Trophoblast cell (in vitro differentiated cells and primary cell): Measurements from ENCODE around the gene SYCN.
"Not testable (repeated sequence)": the region's sequence is repeated elsewhere in the genome, so short reads cannot be mapped to it uniquely, and the experiment has no call there.

Experiments used
- DNase-seq, 2 donors: peaks; one replicate each; pipeline ENCODE4 v3.0.0-alpha.2; 2016
- H2AFZ ChIP-seq: 2 replicates; pipeline ENCODE4 v1.6.1; 2013; ENCODE audit warnings: low read length, moderate library complexity, mild to moderate bottlenecking; ENCODE audit not compliant: insufficient read depth, poor library complexity
- H2AK5ac ChIP-seq: 2 replicates; pipeline ENCODE4 v1.6.1; 2013; ENCODE audit warnings: mild to moderate bottlenecking, low read length
- H2BK120ac ChIP-seq: 2 replicates; pipeline ENCODE4 v1.6.1; 2013; ENCODE audit warnings: low read length, mild to moderate bottlenecking, moderate library complexity; ENCODE audit not compliant: insufficient read depth, poor library complexity
- H2BK12ac ChIP-seq: 2 replicates; pipeline ENCODE4 v1.6.1; 2013; ENCODE audit warnings: mild to moderate bottlenecking, low read length, moderate library complexity
- H2BK5ac ChIP-seq: 2 replicates; pipeline ENCODE4 v1.6.1; 2013; ENCODE audit warnings: low read length, low read depth, moderate library complexity, mild to moderate bottlenecking; ENCODE audit not compliant: poor library complexity
- H3K14ac ChIP-seq: 2 replicates; pipeline ENCODE4 v1.6.1; 2013; ENCODE audit warnings: mild to moderate bottlenecking, low read length
- H3K18ac ChIP-seq: 2 replicates; pipeline ENCODE4 v1.6.1; 2013; ENCODE audit warnings: mild to moderate bottlenecking, low read length
- H3K23ac ChIP-seq: 2 replicates; pipeline ENCODE4 v1.6.1; 2013; ENCODE audit warnings: low read length
- H3K27ac ChIP-seq: 2 replicates; pipeline ENCODE4 v1.5.1; 2013; ENCODE audit warnings: low read depth, mild to moderate bottlenecking, inconsistent platforms, low read length, moderate library complexity
- H3K27me3 ChIP-seq: 2 replicates; pipeline ENCODE4 v1.6.1; 2013; ENCODE audit warnings: inconsistent platforms, mild to moderate bottlenecking, low read length, moderate library complexity; ENCODE audit not compliant: insufficient read depth
- H3K36me3 ChIP-seq, 2 experiments: 1 replicate in 1 of 2; 2 replicates in 1 of 2; pipeline ENCODE4 v1.6.1; 2013; ENCODE audit warnings: low read length in 2 of 2, mild to moderate bottlenecking in 2 of 2, moderate library complexity in 1 of 2; ENCODE audit not compliant: insufficient read depth in 2 of 2, control insufficient read depth in 1 of 2
- H3K4ac ChIP-seq: 2 replicates; pipeline ENCODE4 v1.6.1; 2013; ENCODE audit warnings: low read depth, mild to moderate bottlenecking, low read length, moderate library complexity
- H3K4me1 ChIP-seq, 2 experiments: 1 replicate in 1 of 2; 2 replicates in 1 of 2; pipeline ENCODE4 v1.6.1; 2013; ENCODE audit warnings: low read length in 2 of 2, mild to moderate bottlenecking in 2 of 2, moderate library complexity in 1 of 2; ENCODE audit not compliant: insufficient read depth in 2 of 2, control insufficient read depth in 1 of 2
- H3K4me2 ChIP-seq: 2 replicates; pipeline ENCODE4 v1.6.1; 2013; ENCODE audit warnings: inconsistent platforms, mild to moderate bottlenecking, low read length, moderate library complexity
- H3K4me3 ChIP-seq: 2 replicates; pipeline ENCODE4 v1.5.1; 2013; ENCODE audit warnings: mild to moderate bottlenecking, low read depth, low read length, inconsistent platforms
- H3K79me1 ChIP-seq: one replicate; pipeline ENCODE4 v1.6.1; 2013; ENCODE audit warnings: low read length
- H3K79me2 ChIP-seq: 2 replicates; pipeline ENCODE4 v1.6.1; 2013; ENCODE audit warnings: low read length, mild to moderate bottlenecking; ENCODE audit not compliant: control insufficient read depth, insufficient read depth, poor library complexity
- H3K9ac ChIP-seq: 2 replicates; pipeline ENCODE4 v1.6.1; 2013; ENCODE audit warnings: mild to moderate bottlenecking, low read length
- H3K9me3 ChIP-seq: 2 replicates; pipeline ENCODE4 v1.6.1; 2013; ENCODE audit warnings: low read depth, mild to moderate bottlenecking, control low read depth, inconsistent platforms, low read length; ENCODE audit not compliant: insufficient read depth
- H4K12ac ChIP-seq: 2 replicates; pipeline ENCODE4 v1.6.1; 2013; ENCODE audit warnings: low read depth, mild to moderate bottlenecking, low read length, moderate library complexity
- H4K8ac ChIP-seq: 2 replicates; pipeline ENCODE4 v1.6.1; 2013; ENCODE audit warnings: low read depth, mild to moderate bottlenecking, low read length, moderate library complexity
- H4K91ac ChIP-seq: one replicate; pipeline ENCODE4 v1.6.1; 2013; ENCODE audit warnings: low read depth, mild to moderate bottlenecking, low read length, moderate library complexity
- WGBS: extraction: QIAGEN DNeasy Blood & Tissue Kit; methylation state at CpG from one replicate; pipeline ENCODE4 v1.1.7; 2013; ENCODE audit warnings: missing lambda C conversion rate; ENCODE audit not compliant: insufficient read length, insufficient coverage; ENCODE audit errors: extremely low coverage; 5-methylcytosine and 5-hydroxymethylcytosine counted together

The SYCN gene

GRCh38 chr19:39245166-39245565, 41.1 kb upstream of the SYCN start:
- Histone ChIP-seq H3K9me3 (peaks cover 16% of the 10 kb centered on the region), H3K27me3 (peaks cover 28% of the 10 kb centered on the region)
- H4K91ac ChIP-seq, H3K4ac ChIP-seq, H3K79me2 ChIP-seq, H4K8ac ChIP-seq, H3K36me3 ChIP-seq, H3K4me1 ChIP-seq, H3K18ac ChIP-seq, H3K9ac ChIP-seq, DNase-seq, H2AFZ ChIP-seq, H4K12ac ChIP-seq, H2BK5ac ChIP-seq, H2BK120ac ChIP-seq, H3K79me1 ChIP-seq, H3K14ac ChIP-seq, H2BK12ac ChIP-seq, H3K23ac ChIP-seq, H3K4me2 ChIP-seq, H2AK5ac ChIP-seq, H3K4me3 ChIP-seq, H3K27ac ChIP-seq: not testable (repeated sequence)
- WGBS, result no CpG with 5 or more reads among the region's 1 CpG

- not testable (repeated sequence) for H3K14ac ChIP-seq, H3K4me2 ChIP-seq, H2AK5ac ChIP-seq, H3K79me1 ChIP-seq, H3K4ac ChIP-seq, H4K12ac ChIP-seq, H3K18ac ChIP-seq, H2BK5ac ChIP-seq, H3K4me1 ChIP-seq, H3K23ac ChIP-seq, H4K8ac ChIP-seq, H2AFZ ChIP-seq, H3K9ac ChIP-seq, H3K79me2 ChIP-seq, H3K27ac ChIP-seq, H3K4me3 ChIP-seq, H2BK120ac ChIP-seq, H4K91ac ChIP-seq, DNase-seq, H2BK12ac ChIP-seq, H3K36me3 ChIP-seq
- peaks cover 26% of the 10 kb centered on the region for H3K27me3 ChIP-seq
- H3K9me3 ChIP-seq, result peaks cover 16% of the 10 kb centered on the region
- WGBS, result no CpG with 5 or more reads among the region's 12 CpGs
Measured at GRCh38 chr19:39244410-39245100, 40.5 kb upstream of the SYCN start, which contains the start of gene IFNL3. IFNL3 (minus strand) TSS chr19:39245006; CDS start chr19:39244967, 39 bp downstream.

- H3K4me3 ChIP-seq, DNase-seq, H2AK5ac ChIP-seq, H3K4me1 ChIP-seq, H3K14ac ChIP-seq, H3K36me3 ChIP-seq, H3K9ac ChIP-seq, H2AFZ ChIP-seq, H4K91ac ChIP-seq, H2BK5ac ChIP-seq, H2BK120ac ChIP-seq, H3K27ac ChIP-seq, H3K79me2 ChIP-seq, H2BK12ac ChIP-seq, H3K4ac ChIP-seq, H4K12ac ChIP-seq, H3K4me2 ChIP-seq, H3K23ac ChIP-seq, H3K18ac ChIP-seq, H4K8ac ChIP-seq, H3K79me1 ChIP-seq: not testable (repeated sequence)
- no CpG with 5 or more reads among the region's 13 CpGs for WGBS
- peaks cover 20% of the 10 kb centered on the region for H3K27me3 ChIP-seq
- peaks cover 16% of the 10 kb centered on the region for H3K9me3 ChIP-seq
Measured at GRCh38 chr19:39243741-39244140, 39.7 kb upstream of the SYCN start.

- H2AFZ ChIP-seq, result no peak overlapping the region
- peaks cover 6 to 8% of the 10 kb centered on the region in 2 experiments for H3K4me1 ChIP-seq
- DNase-seq, result no peak
- H3K4ac ChIP-seq, result no peak overlapping the region
- no peak overlapping the region for H4K8ac ChIP-seq
- H4K91ac ChIP-seq, result no peak overlapping the region
- no peak overlapping the region for H2BK12ac ChIP-seq
- no peaks in the 10 kb centered on the region for H3K27me3 ChIP-seq
- H3K27ac ChIP-seq, result no peak overlapping the region
- H3K9ac ChIP-seq, result no peak overlapping the region
- H3K23ac ChIP-seq, result no peak overlapping the region
- H3K4me3 ChIP-seq, result no peak overlapping the region
- no peak overlapping the region for H2AK5ac ChIP-seq
- H4K12ac ChIP-seq, result no peak overlapping the region
- no peaks in the 10 kb centered on the region for H3K79me1 ChIP-seq
- H2BK120ac ChIP-seq, result no peak overlapping the region
- H3K18ac ChIP-seq, result no peak overlapping the region
- H3K9me3 ChIP-seq, result no peaks in the 10 kb centered on the region
- H3K79me2 ChIP-seq, result no peaks in the 10 kb centered on the region
- no peak overlapping the region for H3K14ac ChIP-seq
- no peak overlapping the region for H3K4me2 ChIP-seq
- no CpG with 5 or more reads among the region's 7 CpGs for WGBS
- no peaks in the 10 kb centered on the region for H3K36me3 ChIP-seq
- no peak overlapping the region for H2BK5ac ChIP-seq
Measured at GRCh38 chr19:39240421-39240820, 36.4 kb upstream of the SYCN start.
